H1 (cell line): Measurements from ENCODE around the gene FAM227B. TPM values are rescaled to one million over a fixed set of nuclear protein-coding genes. Genes with fewer than 3 reads are reported as not detected.

ENCODE experiments used
- CEBPB ChIP-seq: IDR thresholded peaks from 2 replicates; pipeline ENCODE4 v1.6.1; 2012; ENCODE audit warnings: low read depth, low read length
- CHD7 ChIP-seq: fragments of 300-600 bp; sonication (generic); IDR thresholded peaks from 2 replicates; pipeline ENCODE4 v1.7.1; 2012; ENCODE audit warnings: low read length, moderate library complexity, mild to moderate bottlenecking, inconsistent platforms; ENCODE audit not compliant: insufficient replicate concordance
- JUND ChIP-seq: IDR thresholded peaks from 2 replicates; pipeline ENCODE4 v1.6.1; 2011; ENCODE audit warnings: mild to moderate bottlenecking, improper control_type of control experiment, low read length
- RAD21 ChIP-seq, 2 experiments: IDR thresholded peaks in 1 of 2; conservative IDR thresholded peaks in 1 of 2; 2 replicates each; pipeline ENCODE4 v1.6.1; 2011; ENCODE audit warnings: low read depth in 2 of 2, low read length in 2 of 2, improper control_type of control experiment in 1 of 2, inconsistent platforms in 1 of 2, mild to moderate bottlenecking in 1 of 2, moderate library complexity in 1 of 2
- SAP30 ChIP-seq: fragments of 300-600 bp; sonication (generic); IDR thresholded peaks from 2 replicates; pipeline ENCODE4 v1.7.1; 2012; ENCODE audit warnings: low read length, moderate library complexity, mild to moderate bottlenecking, inconsistent platforms; ENCODE audit not compliant: insufficient read depth, insufficient replicate concordance
- SIRT6 ChIP-seq: IDR thresholded peaks from one replicate; pipeline ENCODE4 v1.7.1; 2012; ENCODE audit warnings: low read length, inconsistent platforms
- SP1 ChIP-seq: IDR thresholded peaks from 2 replicates; pipeline ENCODE4 v1.6.1; 2011; ENCODE audit warnings: low read depth, low read length
- TAF7 ChIP-seq: optimal IDR thresholded peaks from 2 replicates; pipeline ENCODE3; 2011; ENCODE audit warnings: low read depth, mild to moderate bottlenecking, inconsistent platforms, low read length, moderate library complexity, borderline replicate concordance
- polyA plus RNA-seq, 7 experiments: library from polyadenylated mRNA; depleted of rRNA in 3 of 7; stranded (reverse) in 5 of 7; unstranded in 2 of 7; fragments of >200 nt in 5 of 7; fragments of 200-250 nt in 2 of 7; gene quantifications; 1 replicate in 5 of 7; 2 replicates in 1 of 7; 4 replicates in 1 of 7; pipeline versions ENCODE4 v1.2.1 to v1.2.3, GENCODE V29; 2011 to 2013; ENCODE audit warnings: missing spikeins in 2 of 7, mixed read lengths in 2 of 7
- total RNA-seq: library from RNA; stranded (reverse); fragmentation: NEBNext Ultra II Directional; extraction: Animal tissue kit (Norgen Biotek cat#: 25700); gene quantifications from 2 replicates; pipeline ENCODE4 v1.2.1, GENCODE V29; 2021
- TF ChIP-seq, protein P1 (sequence below): IDR thresholded peaks from 2 replicates; pipeline ENCODE4 v1.6.1; 2012; ENCODE audit warnings: low read length, inconsistent platforms

FAM227B gene
- total and polyA plus RNA-seq, 2 of the 8 experiments (the other 6 are each of a cell fraction or from before 2014, with no cell fraction given): 4.0 to 6.5 TPM

- TF ChIP-seq CHD7 (peak; percentile 50), SIRT6 (no peak), CEBPB (no peak), SP1 (no peak), JUND (peak; percentile 62; the same call in 1 of the 2 replicates), SAP30 (no peak), RAD21 (IDR thresholded peaks at IDR 0.05 in 1 of 2, conservative IDR thresholded peaks at IDR 0.05 in 1 of 2; ENCODE audit: low read depth in 2 of 2, low read length in 2 of 2) (peak; percentile 82 to 87), TAF7 (no peak)
- TF ChIP-seq, protein P1, sequence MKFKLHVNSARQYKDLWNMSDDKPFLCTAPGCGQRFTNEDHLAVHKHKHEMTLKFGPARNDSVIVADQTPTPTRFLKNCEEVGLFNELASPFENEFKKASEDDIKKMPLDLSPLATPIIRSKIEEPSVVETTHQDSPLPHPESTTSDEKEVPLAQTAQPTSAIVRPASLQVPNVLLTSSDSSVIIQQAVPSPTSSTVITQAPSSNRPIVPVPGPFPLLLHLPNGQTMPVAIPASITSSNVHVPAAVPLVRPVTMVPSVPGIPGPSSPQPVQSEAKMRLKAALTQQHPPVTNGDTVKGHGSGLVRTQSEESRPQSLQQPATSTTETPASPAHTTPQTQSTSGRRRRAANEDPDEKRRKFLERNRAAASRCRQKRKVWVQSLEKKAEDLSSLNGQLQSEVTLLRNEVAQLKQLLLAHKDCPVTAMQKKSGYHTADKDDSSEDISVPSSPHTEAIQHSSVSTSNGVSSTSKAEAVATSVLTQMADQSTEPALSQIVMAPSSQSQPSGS: no peak
- TF ChIP-seq, all 59 proteins: peak for 4
These were observed 198.6 kb downstream of the FAM227B start (continued) for GRCh38 chr15:49421991-49422390.
